H54 (cell line): ENCODE results near the gene FAM124A.
A peak's percentile ranks its signal among the peaks of the same experiment; 100 is the strongest.
"Not testable (repeated sequence)": the region's sequence is repeated elsewhere in the genome, so short reads cannot be mapped to it uniquely, and the experiment has no call there.

Source experiments
- DNase-seq: peaks from one replicate; pipeline ENCODE4 v3.0.0; 2011; ENCODE audit warnings: low spot score, mixed read lengths; ENCODE audit not compliant: insufficient read length
- FAIRE-seq: peaks from 3 replicates; lab custom pipeline; 2011; peaks lifted over from hg19 to GRCh38; lab: Jason Lieb, UNC
- POLR2A ChIP-seq: IDR thresholded peaks from 2 replicates; pipeline ENCODE4 v1.6.1; 2011; ENCODE audit warnings: low read depth, mild to moderate bottlenecking, low read length

FAM124A gene

GRCh38 chr13:51278426-51279130 is 56.4 kb downstream of the FAM124A start:
- FAIRE-seq (no peak), DNase-seq (no peak)
- no peak for TF ChIP-seq POLR2A

GRCh38 chr13:51280379-51280940 is 58.3 kb downstream of the FAM124A start:
- no peak for TF ChIP-seq POLR2A
- DNase-seq (no peak), FAIRE-seq (no peak)

DNA sequence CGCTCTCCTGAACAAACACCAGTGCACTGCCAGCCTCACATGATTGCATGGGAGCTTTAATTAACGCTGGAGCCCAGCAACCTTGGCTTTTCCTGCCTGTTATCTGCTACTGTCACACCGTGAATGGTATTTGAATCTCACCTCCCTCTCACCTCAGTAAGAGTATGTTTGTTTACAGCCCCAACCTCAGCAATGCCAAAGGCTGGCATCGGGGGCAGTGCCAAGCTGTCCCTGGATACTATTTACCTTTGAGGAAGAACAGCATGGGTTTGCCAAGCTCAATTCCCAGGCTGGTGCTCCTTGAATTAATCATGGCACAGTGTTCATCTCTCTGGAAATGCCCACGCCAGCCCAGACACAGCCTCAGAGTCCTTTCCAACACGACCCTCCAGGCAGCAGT is 60.1 kb downstream of the FAM124A start:
- DNase-seq (no peak), FAIRE-seq (no peak)
- no peak for TF ChIP-seq POLR2A

DNA sequence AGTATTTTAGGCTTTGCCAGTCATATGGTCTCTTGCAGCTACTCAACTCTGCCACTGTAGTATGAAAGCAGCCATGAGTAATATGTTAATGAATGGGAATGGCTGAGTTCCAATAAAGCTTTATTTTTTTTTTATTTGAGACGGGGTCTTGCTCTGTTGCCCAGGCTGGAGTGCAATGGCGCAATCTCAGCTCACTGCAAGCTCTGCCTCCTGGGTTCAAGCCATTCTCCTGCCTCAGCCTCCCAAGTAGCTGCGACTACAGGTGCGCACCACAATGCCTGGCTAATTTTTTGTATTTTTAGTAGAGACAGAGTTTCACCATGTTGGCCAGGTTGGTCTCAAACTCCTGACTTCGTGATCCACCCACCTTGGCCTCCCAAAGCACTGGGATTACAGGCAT is 60.7 kb downstream of the FAM124A start:
- FAIRE-seq, DNase-seq: not testable (repeated sequence)

DNA sequence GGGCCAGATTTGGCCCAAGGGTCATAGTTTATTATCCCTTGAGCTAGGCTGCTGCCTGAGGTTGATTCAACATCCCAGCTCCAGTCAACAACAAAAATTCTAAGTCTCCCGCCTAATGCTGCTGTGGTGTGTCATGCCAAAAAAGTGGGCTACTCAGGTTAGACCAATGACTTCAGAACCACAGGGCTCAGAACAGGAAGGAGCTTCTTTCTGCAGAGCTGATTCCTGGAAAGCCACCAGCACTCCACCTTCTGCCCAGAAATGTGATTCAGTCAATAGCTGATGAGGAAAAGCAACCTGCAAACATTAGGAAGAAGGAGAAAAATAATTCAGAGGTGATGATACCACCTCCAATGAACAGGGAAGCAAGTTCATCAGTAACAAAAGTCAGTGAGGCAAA is 61.2 kb downstream of the FAM124A start:
- DNase-seq (no peak), FAIRE-seq (no peak)
- no peak for TF ChIP-seq POLR2A

GRCh38 chr13:51284339-51284738 is 62.1 kb downstream of the FAM124A start:
- DNase-seq (no peak), FAIRE-seq (no peak)
- no peak for TF ChIP-seq POLR2A

GRCh38 chr13:51286135-51287002 is 64.2 kb downstream of the FAM124A start:
- TF ChIP-seq POLR2A: no peak
- no peak for FAIRE-seq
- DNase-seq: peak; percentile 35

DNA sequence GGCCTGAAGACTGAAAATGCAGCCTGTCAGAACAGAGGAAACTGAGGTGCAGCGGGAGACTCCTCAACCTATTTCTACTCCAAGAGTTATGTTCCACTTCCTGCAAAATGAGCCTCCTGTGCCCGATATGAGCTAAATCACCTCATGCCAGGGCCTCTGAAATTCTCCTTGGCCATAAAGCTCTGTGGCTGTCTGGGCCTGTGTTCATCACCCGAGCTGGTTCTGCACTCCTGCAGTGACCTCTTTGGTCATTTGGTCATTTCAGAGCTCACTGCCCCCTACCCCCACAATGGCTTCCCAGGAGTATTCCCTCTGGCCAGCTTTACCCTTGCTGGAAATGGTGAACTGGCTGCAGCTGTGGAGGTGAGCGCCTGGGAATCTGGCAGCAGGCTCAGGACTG is 65.6 kb downstream of the FAM124A start:
- DNase-seq (no peak), FAIRE-seq (no peak)
- no peak for TF ChIP-seq POLR2A

- DNase-seq, FAIRE-seq: not testable (repeated sequence)
Observed at GRCh38 chr13:51288254-51288653, 66.1 kb downstream of the FAM124A start.

DNA sequence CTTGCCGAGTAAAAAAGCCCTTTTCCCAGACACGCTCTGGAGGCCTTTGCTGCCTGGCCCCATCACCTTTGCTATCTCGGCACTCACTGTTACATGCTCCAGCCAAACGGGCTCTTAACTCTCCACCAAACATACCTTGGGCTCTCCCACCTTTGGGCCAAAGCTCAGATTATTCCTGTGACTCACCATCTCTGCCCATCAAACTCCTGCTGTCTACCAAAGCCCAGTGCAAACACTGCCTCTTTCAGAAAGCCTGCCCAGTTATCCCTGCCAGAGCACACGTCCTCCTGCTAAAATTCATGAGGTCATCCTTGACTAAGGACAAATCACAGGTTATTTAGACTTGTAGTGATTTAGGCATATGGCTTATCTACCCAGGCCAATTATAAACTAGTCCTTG is 69.1 kb downstream of the FAM124A start:
- FAIRE-seq: no peak
- TF ChIP-seq POLR2A: no peak
- DNase-seq: no peak

GRCh38 chr13:51292000-51292565 is 69.9 kb downstream of the FAM124A start:
- no peak for TF ChIP-seq POLR2A
- FAIRE-seq (no peak), DNase-seq (no peak)

DNA sequence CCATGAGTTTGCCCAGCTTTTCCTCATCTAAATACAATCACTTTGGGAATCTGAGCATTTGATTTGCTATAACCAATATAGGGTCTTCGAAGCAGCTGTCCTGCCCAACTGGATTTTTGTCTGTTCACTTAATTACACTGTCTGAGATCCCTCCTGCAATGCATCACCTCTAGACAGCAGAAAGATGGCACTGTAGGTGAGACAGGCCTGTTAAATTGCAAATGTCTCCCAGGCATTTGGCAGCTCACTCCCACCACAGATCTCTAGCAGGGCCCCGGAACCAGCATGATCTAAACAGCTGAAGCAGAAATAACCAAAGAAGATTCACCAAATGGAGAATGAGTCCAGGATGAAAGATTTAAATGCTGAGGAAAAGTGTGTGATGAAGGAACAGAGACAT is 75.4 kb downstream of the FAM124A start:
- no peak for DNase-seq
- no peak for TF ChIP-seq POLR2A
- FAIRE-seq: no peak

DNA sequence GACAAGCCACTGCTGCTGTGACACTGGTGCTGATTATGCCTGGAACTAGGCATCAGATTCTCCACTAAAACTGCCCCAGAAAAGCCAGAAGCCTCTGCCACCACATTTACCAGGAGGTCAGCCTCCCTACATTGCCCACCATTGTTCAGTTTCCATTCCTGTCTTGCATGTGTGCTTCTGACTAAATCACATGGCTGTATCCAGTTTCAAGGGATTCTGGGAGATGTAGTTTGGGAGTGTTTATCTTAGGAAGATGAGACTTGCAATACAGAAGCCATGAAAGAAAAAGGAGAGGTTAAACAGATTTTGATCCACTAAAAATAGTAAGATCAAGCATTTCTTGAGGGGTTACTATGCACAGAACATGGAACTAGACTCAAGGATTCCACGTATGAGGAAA is 76.6 kb downstream of the FAM124A start:
- TF ChIP-seq POLR2A: no peak
- DNase-seq (no peak), FAIRE-seq (no peak)

GRCh38 chr13:51303063-51303552 is 80.9 kb downstream of the FAM124A start:
- no peak for DNase-seq
- no peak for TF ChIP-seq POLR2A
- no peak for FAIRE-seq

GRCh38 chr13:51303882-51304281 is 81.7 kb downstream of the FAM124A start:
- no peak for DNase-seq
- no peak for FAIRE-seq
- TF ChIP-seq POLR2A: no peak
